Measurements from ENCODE around the gene RAB5A.

RAB5A gene

DNA sequence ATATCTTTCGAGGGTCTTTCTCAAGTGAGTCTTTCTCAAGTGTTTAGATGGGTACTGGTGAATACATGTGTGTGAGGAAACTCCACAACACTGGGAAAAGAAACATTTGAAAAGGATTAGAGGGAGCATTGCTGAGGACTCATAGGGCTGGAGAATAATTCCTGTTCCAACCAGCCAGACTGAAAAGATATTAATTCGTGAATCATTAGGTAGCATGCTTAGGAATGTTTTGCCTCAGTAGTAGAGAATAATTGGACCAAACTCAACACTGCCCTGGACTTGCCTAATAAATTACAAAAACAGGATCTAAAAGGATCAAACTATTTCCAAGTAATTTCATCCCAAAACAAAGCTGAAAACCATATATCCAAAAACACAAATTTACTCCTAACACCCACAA is 47.9 kb downstream of the RAB5A start:
- no peak for TF ChIP-seq CTCF (IDR thresholded peaks at IDR 0.05)
- H3K4me3 ChIP-seq (ENCODE audit: low read depth, low read length) = no peak overlapping the region
- H3K36me3 ChIP-seq (ENCODE audit: control insufficient read depth, insufficient read depth, low read length) = no peaks in the 10 kb centered on the region
- H3K27ac ChIP-seq = no peak overlapping the region
- H3K9me3 ChIP-seq (ENCODE audit: control insufficient read depth, low read length) = no peaks in the 10 kb centered on the region
- H3K4me1 ChIP-seq = no peaks in the 10 kb centered on the region
- no peaks in the 10 kb centered on the region for H3K79me2 ChIP-seq
- H3K4me2 ChIP-seq (ENCODE audit: low read length) = no peak overlapping the region
- no peak overlapping the region for H3K9ac ChIP-seq
- no peak overlapping the region for H2AFZ ChIP-seq
- no peaks in the 10 kb centered on the region for H3K27me3 ChIP-seq (ENCODE audit: control insufficient read depth, insufficient read depth, low read length)

DNA sequence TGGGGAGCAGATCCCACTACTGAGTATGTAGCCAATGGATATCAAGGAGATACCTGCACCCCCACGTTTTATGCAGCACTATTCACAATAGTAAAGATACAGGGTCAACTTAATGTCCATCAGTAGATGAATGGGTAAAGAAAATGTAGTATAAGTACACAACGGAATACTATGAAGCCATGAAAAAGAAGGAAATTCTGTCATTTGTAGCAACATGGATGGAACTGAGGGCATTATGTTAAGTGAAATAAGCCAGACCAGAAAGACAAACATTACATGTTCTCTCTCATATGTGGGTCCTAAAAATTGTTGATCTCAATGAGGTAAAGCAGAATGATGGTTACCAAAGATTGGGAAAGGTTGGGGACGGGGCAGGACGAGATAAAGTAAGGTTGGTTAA is 50.6 kb downstream of the RAB5A start:
- Histone ChIP-seq H3K79me2 (no peaks in the 10 kb centered on the region), H3K4me1 (no peaks in the 10 kb centered on the region), H2AFZ (no peak overlapping the region), H3K9ac (no peak overlapping the region), H3K27me3 (ENCODE audit: control insufficient read depth, insufficient read depth, low read length) (no peaks in the 10 kb centered on the region), H3K4me3 (ENCODE audit: low read depth, low read length) (no peak overlapping the region), H3K9me3 (ENCODE audit: control insufficient read depth, low read length) (no peaks in the 10 kb centered on the region), H3K4me2 (ENCODE audit: low read length) (no peak overlapping the region), H3K36me3 (ENCODE audit: control insufficient read depth, insufficient read depth, low read length) (no peaks in the 10 kb centered on the region), H3K27ac (no peak overlapping the region)
- no peak for TF ChIP-seq CTCF (IDR thresholded peaks at IDR 0.05)

DNA sequence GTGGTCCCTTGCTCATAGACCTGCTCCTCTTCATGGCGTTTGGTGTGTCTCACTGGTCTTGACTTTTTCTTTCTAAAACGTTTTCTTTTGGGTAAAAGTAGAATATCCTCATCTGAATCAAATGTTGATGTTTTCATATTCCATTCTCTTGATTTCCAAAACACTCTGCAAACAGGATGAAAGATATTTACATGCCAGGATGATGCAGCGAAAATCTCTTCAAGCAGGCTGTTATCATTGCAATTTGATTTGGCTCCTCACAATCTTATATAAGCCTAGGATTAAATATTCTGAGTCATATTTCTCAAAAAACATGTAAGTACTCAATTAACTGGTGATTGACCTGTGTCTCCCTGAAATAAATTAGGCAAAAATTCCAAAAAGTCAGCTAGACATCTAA is 55.0 kb downstream of the RAB5A start:
- Histone ChIP-seq H3K9ac (no peak overlapping the region), H3K27me3 (ENCODE audit: control insufficient read depth, insufficient read depth, low read length) (no peaks in the 10 kb centered on the region), H3K4me2 (ENCODE audit: low read length) (no peak overlapping the region), H2AFZ (no peak overlapping the region), H3K36me3 (ENCODE audit: control insufficient read depth, insufficient read depth, low read length) (no peaks in the 10 kb centered on the region), H3K9me3 (ENCODE audit: control insufficient read depth, low read length) (no peaks in the 10 kb centered on the region), H3K79me2 (no peaks in the 10 kb centered on the region), H3K4me3 (ENCODE audit: low read depth, low read length) (no peak overlapping the region), H3K27ac (no peak overlapping the region), H3K4me1 (no peaks in the 10 kb centered on the region)
- TF ChIP-seq CTCF (IDR thresholded peaks at IDR 0.05) = no peak

DNA sequence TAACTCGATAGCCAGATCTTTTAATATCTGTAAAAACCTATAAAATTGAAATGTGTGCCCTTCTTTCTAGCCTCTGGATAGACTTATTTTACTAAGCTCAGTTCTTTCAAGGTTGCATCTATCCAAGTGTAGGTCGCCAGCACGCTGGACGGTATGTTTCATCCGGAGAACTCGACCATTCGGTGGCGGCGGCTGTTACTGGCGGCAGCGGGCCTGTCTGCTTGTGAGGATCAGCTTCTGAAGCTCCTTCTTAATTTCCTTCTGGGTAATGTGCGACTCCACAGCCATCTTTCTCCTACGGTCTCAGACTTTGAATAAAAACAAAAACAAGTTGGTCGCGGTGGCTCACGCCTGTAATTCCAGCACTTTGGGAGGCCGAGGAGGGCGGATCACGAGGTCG is 61.1 kb downstream of the RAB5A start:
- H3K79me2 ChIP-seq = no peaks in the 10 kb centered on the region
- H3K27me3 ChIP-seq (ENCODE audit: control insufficient read depth, insufficient read depth, low read length) = no peaks in the 10 kb centered on the region
- H3K36me3 ChIP-seq (ENCODE audit: control insufficient read depth, insufficient read depth, low read length) = no peaks in the 10 kb centered on the region
- H3K9ac ChIP-seq = no peak overlapping the region
- no peaks in the 10 kb centered on the region for H3K4me1 ChIP-seq
- H2AFZ ChIP-seq = no peak overlapping the region
- H3K27ac ChIP-seq = no peak overlapping the region
- no peak overlapping the region for H3K4me3 ChIP-seq (ENCODE audit: low read depth, low read length)
- no peaks in the 10 kb centered on the region for H3K9me3 ChIP-seq (ENCODE audit: control insufficient read depth, low read length)
- no peak for TF ChIP-seq CTCF (IDR thresholded peaks at IDR 0.05)
- no peak overlapping the region for H3K4me2 ChIP-seq (ENCODE audit: low read length)

DNA sequence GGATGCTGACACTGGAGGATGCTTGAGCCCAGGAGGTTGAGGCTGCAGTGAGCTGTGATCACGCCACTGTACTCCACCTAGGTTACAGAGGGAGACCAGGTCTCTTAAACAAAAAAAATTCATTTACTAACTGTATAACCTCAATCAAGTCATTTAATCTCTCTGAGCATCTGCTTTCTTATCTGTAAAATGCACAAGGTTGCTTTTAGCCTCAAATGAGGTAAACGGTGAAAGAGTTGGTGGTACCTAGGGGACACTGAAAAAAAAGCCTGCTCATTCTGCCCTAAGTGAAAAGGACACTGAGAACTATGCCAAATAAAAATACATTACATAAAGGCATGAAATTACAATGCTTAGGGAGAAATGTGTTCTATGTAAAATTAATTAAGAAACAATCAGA is 61.7 kb downstream of the RAB5A start:
- Histone ChIP-seq H3K4me1 (no peaks in the 10 kb centered on the region), H3K4me2 (ENCODE audit: low read length) (no peak overlapping the region), H3K27ac (no peak overlapping the region), H2AFZ (no peak overlapping the region), H3K36me3 (ENCODE audit: control insufficient read depth, insufficient read depth, low read length) (no peaks in the 10 kb centered on the region), H3K79me2 (no peaks in the 10 kb centered on the region), H3K9me3 (ENCODE audit: control insufficient read depth, low read length) (no peaks in the 10 kb centered on the region), H3K4me3 (ENCODE audit: low read depth, low read length) (no peak overlapping the region), H3K9ac (no peak overlapping the region), H3K27me3 (ENCODE audit: control insufficient read depth, insufficient read depth, low read length) (no peaks in the 10 kb centered on the region)
- TF ChIP-seq CTCF (IDR thresholded peaks at IDR 0.05) = no peak

All from parathyroid adenoma (tissue), 2 donors.